T-helper 9 cell (primary cell): ENCODE measurements around the gene PRSS38.

Source experiments
- DNase-seq: peaks from one replicate; pipeline ENCODE4 v3.0.0-alpha.2; 2020

The PRSS38 gene

GRCh38 chr1:227779685-227780084 is 35.8 kb upstream of the PRSS38 start:
- DNase-seq = no peak

GRCh38 chr1:227780101-227781044 is 35.1 kb upstream of the PRSS38 start:
- DNase-seq = no peak

- no peak for DNase-seq
Measured at GRCh38 chr1:227781314-227781930, 34.1 kb upstream of the PRSS38 start.

- DNase-seq = no peak
Measured at GRCh38 chr1:227782226-227782625, 33.2 kb upstream of the PRSS38 start.

GRCh38 chr1:227785094-227785804 is 30.2 kb upstream of the PRSS38 start:
- no peak for DNase-seq

- DNase-seq = no peak
Measured at GRCh38 chr1:227785805-227786671, 29.4 kb upstream of the PRSS38 start.

- no peak for DNase-seq
Measured at GRCh38 chr1:227786673-227787512, 28.6 kb upstream of the PRSS38 start.

GRCh38 chr1:227787513-227788270 is 27.8 kb upstream of the PRSS38 start:
- DNase-seq = peak; percentile 97

GRCh38 chr1:227788271-227789083 is 27.0 kb upstream of the PRSS38 start:
- DNase-seq = no peak

GRCh38 chr1:227789084-227790033 is 26.1 kb upstream of the PRSS38 start:
- no peak for DNase-seq

GRCh38 chr1:227790034-227790400 is 25.5 kb upstream of the PRSS38 start:
- no peak for DNase-seq

- DNase-seq = no peak
Measured at GRCh38 chr1:227790868-227791267, 24.6 kb upstream of the PRSS38 start.

- no peak for DNase-seq
Measured at GRCh38 chr1:227791425-227792143, 23.9 kb upstream of the PRSS38 start.

GRCh38 chr1:227792216-227793078 is 23.0 kb upstream of the PRSS38 start:
- no peak for DNase-seq

- no peak for DNase-seq
Measured at GRCh38 chr1:227793079-227793947, 22.2 kb upstream of the PRSS38 start.
